PFSK-1 (cell line): Measurements from ENCODE around the gene FUBP3.

ENCODE experiments used
- FOXP2 ChIP-seq: optimal IDR thresholded peaks from 2 replicates; pipeline ENCODE3; 2011; ENCODE audit warnings: borderline replicate concordance, control low read depth, inconsistent platforms; ENCODE audit not compliant: insufficient read depth; ENCODE audit errors: extremely low read length, extremely low read depth
- POLR2AphosphoS5 ChIP-seq: IDR thresholded peaks from 2 replicates; pipeline ENCODE4 v1.6.1; 2012; ENCODE audit warnings: low read depth, mild to moderate bottlenecking, control low read depth, low read length, moderate library complexity
- REST ChIP-seq, 2 experiments: IDR thresholded peaks; 2 replicates each; pipeline versions ENCODE4 v1.6.1 to v1.8.0; 2011 to 2012; ENCODE audit warnings: low read depth in 2 of 2, low read length in 2 of 2, control low read depth in 1 of 2, inconsistent platforms in 1 of 2, mild to moderate bottlenecking in 1 of 2, moderate library complexity in 1 of 2; ENCODE audit not compliant: insufficient read depth in 1 of 2
- SIN3A ChIP-seq: IDR thresholded peaks from 2 replicates; pipeline ENCODE4 v1.6.1; 2012; ENCODE audit warnings: mild to moderate bottlenecking, low read length, moderate library complexity, borderline replicate concordance; ENCODE audit not compliant: insufficient read depth
- TAF1 ChIP-seq: IDR thresholded peaks from 2 replicates; pipeline ENCODE4 v1.6.1; 2012; ENCODE audit warnings: low read length, control low read depth, borderline replicate concordance; ENCODE audit not compliant: insufficient read depth

The FUBP3 gene

DNA sequence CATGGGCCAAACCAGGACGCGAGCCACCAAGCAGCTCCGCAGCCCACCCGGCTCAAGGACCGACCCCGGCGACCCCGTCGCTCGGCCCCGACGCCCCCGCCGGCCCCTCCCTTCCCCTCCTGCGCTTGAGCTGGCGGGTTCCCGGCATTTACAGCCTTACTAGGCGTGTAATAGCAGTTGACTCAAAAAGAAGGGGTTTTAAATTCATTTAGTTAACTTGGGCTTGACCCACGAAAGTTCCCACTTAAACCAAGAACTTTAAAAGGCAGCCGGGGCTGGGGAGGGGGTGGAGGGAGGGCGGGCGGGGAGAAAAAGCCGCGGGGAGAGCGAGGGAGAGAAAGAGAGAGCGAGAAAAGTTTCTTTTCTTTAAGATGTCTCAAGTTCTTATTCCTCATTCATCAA, 85.7 kb downstream of the FUBP3 start:
- TF ChIP-seq POLR2AphosphoS5 (no peak), REST (IDR thresholded peaks at IDR 0.05; ENCODE audit: insufficient read depth in 1 of 2, low read depth in 2 of 2, low read length in 2 of 2) (no peak), TAF1 (no peak), SIN3A (no peak), FOXP2 (no peak)

GRCh38 chr9:130665431-130666392, 86.3 kb downstream of the FUBP3 start:
- no peak for TF ChIP-seq REST (IDR thresholded peaks at IDR 0.05; ENCODE audit: insufficient read depth in 1 of 2, low read depth in 2 of 2, low read length in 2 of 2)
- no peak for TF ChIP-seq POLR2AphosphoS5
- TF ChIP-seq FOXP2: no peak
- no peak for TF ChIP-seq TAF1
- TF ChIP-seq SIN3A: no peak

DNA sequence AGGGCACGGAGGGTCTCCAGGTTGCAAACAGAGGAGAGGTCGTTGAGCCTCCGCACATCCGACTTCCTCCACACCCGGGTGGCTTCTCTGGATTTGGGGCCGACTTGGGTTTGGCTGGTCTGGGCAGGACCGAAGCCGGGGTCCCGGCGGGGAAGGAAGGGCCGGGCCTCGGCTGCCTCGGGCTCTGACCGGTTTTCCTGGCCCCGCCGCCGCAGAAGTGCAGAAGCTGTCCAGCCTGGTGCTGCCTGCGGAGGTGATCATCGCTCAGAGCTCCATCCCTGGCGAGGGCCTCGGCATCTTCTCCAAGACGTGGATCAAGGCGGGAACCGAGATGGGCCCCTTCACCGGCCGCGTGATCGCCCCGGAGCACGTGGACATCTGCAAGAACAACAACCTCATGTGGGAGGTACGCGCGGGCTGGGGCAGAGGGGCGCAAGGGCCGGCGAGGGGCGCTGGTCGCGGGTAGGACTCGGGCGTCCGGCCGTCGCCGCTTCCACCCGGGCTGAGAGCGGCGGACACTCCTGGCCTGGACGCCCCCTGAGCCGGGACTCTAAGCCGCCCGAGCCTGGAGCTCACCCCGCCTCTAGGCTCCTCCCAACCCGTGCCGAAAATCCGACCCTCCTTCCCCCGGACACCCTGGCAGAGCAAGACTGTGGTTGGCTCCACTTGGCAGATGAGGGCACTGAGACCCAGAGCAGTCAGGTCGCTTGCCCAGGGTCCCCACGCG, 87.2 kb downstream of the FUBP3 start:
- TF ChIP-seq SIN3A (no peak), FOXP2 (no peak), REST (IDR thresholded peaks at IDR 0.05; ENCODE audit: insufficient read depth in 1 of 2, low read depth in 2 of 2, low read length in 2 of 2) (no peak), TAF1 (no peak), POLR2AphosphoS5 (no peak)

DNA sequence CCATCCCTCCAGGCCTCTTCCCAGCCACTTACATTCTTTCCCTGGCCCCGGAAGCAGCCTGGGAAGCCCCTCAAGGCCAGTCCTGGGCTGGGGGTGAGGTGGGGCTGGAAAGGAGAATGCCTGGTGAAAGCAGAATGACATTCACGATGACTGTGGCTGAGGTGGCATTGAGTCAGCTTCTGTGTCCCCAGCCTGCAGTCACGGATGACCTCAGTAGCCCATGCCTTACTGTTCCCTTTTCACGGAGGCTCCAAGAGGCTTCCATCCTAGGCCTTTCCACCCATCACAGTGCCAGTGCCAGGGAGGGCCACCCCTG, 87.7 kb downstream of the FUBP3 start:
- no peak for TF ChIP-seq SIN3A
- TF ChIP-seq REST (IDR thresholded peaks at IDR 0.05; ENCODE audit: insufficient read depth in 1 of 2, low read depth in 2 of 2, low read length in 2 of 2): no peak
- no peak for TF ChIP-seq TAF1

DNA sequence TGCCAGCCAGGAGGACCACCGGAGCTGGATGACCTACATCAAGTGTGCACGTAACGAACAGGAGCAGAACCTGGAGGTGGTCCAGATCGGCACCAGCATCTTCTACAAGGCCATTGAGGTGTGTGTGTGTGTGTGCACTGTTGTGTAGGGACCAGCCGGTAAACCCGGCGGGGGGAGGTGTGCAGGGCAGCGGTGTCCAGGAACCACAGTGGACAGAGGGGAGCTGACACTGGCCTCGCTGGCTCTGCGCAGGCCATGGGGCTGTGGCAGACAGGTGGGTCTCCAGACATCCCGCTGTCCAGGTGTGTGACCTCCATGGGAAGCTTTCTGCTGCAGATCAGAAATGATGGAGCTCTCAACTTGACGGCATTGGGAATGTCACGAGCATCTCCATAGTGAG, 88.8 kb downstream of the FUBP3 start:
- TF ChIP-seq FOXP2: no peak
- TF ChIP-seq REST (IDR thresholded peaks at IDR 0.05; ENCODE audit: insufficient read depth in 1 of 2, low read depth in 2 of 2, low read length in 2 of 2): no peak
- TF ChIP-seq SIN3A: no peak
- no peak for TF ChIP-seq POLR2AphosphoS5
- no peak for TF ChIP-seq TAF1
